ENCODE results near the gene ENPP3.

- TF ChIP-seq SUZ12 (IDR thresholded peaks at IDR 0.05; ENCODE audit: extremely low read depth, insufficient read depth, insufficient read length) (no peak), YY1 (IDR thresholded peaks at IDR 0.05; ENCODE audit: insufficient read depth, insufficient read length) (no peak), ZNF274 (IDR thresholded peaks at IDR 0.05; ENCODE audit: low read depth, low read length) (no peak)
Measured at GRCh38 chr6:131654326-131654725, 17.2 kb downstream of the ENPP3 start.
